Vagina (tissue), 2 donors: ENCODE results near the gene IFI6.

Source experiments
- CTCF ChIP-seq, 3 experiments: fragments of 450-650 bp in 2 of 3; fragments of 200-600 bp in 1 of 3; sonication (generic) in 1 of 3; IDR thresholded peaks; one replicate each; pipeline ENCODE4 v1.5.1; 2017 to 2019; ENCODE audit warnings: antibody characterized with exemption in 3 of 3, mild to moderate bottlenecking in 2 of 3, moderate library complexity in 2 of 3
- POLR2A ChIP-seq, 2 donors: fragments of 450-650 bp; IDR thresholded peaks; one replicate each; pipeline ENCODE4 v1.6.1; 2017; ENCODE audit warnings: antibody characterized with exemption in 2 of 2, mild to moderate bottlenecking in 2 of 2, moderate library complexity in 2 of 2
- POLR2AphosphoS5 ChIP-seq, 2 donors: sonication (generic); formaldehyde crosslinking; IDR thresholded peaks; one replicate each; pipeline ENCODE4 v1.9.0; 2017; ENCODE audit warnings: antibody characterized with exemption in 2 of 2, mild to moderate bottlenecking in 2 of 2, low read depth in 1 of 2; ENCODE audit not compliant: insufficient read depth in 1 of 2

GRCh38 chr1:27665016-27665651, 6.9 kb downstream of the IFI6 start:
- TF ChIP-seq CTCF (IDR thresholded peaks at IDR 0.05) (no peak), POLR2A (IDR thresholded peaks at IDR 0.05) (no peak), POLR2AphosphoS5 (IDR thresholded peaks at IDR 0.05; ENCODE audit: insufficient read depth in 1 of 2, low read depth in 1 of 2) (no peak)
